Astrocyte (in vitro differentiated cells and primary cell): ENCODE data around the gene PITX1.

Experiments used
- CTCF ChIP-seq: IDR thresholded peaks from 2 replicates; pipeline ENCODE4 v1.5.1; 2011; ENCODE audit warnings: low read depth, mild to moderate bottlenecking, inconsistent platforms, low read length, moderate library complexity; ENCODE audit not compliant: insufficient read depth
- EZH2 ChIP-seq: IDR thresholded peaks from 2 replicates; pipeline ENCODE4 v1.6.1; 2012; ENCODE audit warnings: mild to moderate bottlenecking, low read length, inconsistent platforms; ENCODE audit not compliant: insufficient read depth

GRCh38 chr5:135059000-135059923, 25.2 kb upstream of the PITX1 start:
- TF ChIP-seq CTCF (no peak), EZH2 (no peak)
